Loucy (cell line): Measurements from ENCODE around the gene FURIN.

ENCODE experiments used
- EZH2phosphoT487 ChIP-seq: fragments of 200-600 bp; IDR thresholded peaks from 2 replicates; pipeline ENCODE4 v1.6.1; 2018; ENCODE audit warnings: antibody characterized with exemption, mild to moderate bottlenecking, moderate library complexity, borderline replicate concordance
- TF ChIP-seq, protein P1 (sequence below): fragments of 200-600 bp; sonication (generic); conservative IDR thresholded peaks from 2 replicates; pipeline ENCODE4 v1.5.1; 2014; ENCODE audit warnings: mild to moderate bottlenecking, antibody characterized with exemption, low read length

GRCh38 chr15:90921887-90922286 lies 53.5 kb downstream of the FURIN start:
- TF ChIP-seq, protein P1, sequence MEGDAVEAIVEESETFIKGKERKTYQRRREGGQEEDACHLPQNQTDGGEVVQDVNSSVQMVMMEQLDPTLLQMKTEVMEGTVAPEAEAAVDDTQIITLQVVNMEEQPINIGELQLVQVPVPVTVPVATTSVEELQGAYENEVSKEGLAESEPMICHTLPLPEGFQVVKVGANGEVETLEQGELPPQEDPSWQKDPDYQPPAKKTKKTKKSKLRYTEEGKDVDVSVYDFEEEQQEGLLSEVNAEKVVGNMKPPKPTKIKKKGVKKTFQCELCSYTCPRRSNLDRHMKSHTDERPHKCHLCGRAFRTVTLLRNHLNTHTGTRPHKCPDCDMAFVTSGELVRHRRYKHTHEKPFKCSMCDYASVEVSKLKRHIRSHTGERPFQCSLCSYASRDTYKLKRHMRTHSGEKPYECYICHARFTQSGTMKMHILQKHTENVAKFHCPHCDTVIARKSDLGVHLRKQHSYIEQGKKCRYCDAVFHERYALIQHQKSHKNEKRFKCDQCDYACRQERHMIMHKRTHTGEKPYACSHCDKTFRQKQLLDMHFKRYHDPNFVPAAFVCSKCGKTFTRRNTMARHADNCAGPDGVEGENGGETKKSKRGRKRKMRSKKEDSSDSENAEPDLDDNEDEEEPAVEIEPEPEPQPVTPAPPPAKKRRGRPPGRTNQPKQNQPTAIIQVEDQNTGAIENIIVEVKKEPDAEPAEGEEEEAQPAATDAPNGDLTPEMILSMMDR: no peak
- TF ChIP-seq EZH2phosphoT487: no peak
